ENCODE data around the gene CCDC74A.
"Not testable (repeated sequence)": the region's sequence is repeated elsewhere in the genome, so short reads cannot be mapped to it uniquely, and the experiment has no call there.

DNA sequence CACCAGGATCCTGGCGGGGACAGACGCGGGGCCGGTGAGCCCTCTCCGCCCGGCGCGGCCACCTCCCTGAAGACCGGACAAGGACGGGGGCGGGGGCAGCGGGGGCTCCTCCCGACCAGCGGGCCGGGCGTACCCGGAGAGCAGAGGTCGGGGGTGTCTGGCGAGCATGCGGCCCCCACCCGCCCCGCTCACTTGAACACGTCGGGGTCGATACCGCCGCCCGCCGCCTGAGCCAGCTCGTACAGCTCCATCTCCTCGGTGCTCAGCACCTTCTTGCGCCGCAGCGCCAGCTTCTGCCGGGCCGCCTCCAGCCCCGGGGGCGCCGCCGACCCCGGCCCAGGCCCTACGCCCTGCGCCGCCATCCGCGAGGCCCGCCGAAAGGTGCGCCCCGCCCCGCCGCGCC is 35.7 kb upstream of the CCDC74A start, which contains the start of gene MZT2A:
- TF ChIP-seq, protein P1, sequence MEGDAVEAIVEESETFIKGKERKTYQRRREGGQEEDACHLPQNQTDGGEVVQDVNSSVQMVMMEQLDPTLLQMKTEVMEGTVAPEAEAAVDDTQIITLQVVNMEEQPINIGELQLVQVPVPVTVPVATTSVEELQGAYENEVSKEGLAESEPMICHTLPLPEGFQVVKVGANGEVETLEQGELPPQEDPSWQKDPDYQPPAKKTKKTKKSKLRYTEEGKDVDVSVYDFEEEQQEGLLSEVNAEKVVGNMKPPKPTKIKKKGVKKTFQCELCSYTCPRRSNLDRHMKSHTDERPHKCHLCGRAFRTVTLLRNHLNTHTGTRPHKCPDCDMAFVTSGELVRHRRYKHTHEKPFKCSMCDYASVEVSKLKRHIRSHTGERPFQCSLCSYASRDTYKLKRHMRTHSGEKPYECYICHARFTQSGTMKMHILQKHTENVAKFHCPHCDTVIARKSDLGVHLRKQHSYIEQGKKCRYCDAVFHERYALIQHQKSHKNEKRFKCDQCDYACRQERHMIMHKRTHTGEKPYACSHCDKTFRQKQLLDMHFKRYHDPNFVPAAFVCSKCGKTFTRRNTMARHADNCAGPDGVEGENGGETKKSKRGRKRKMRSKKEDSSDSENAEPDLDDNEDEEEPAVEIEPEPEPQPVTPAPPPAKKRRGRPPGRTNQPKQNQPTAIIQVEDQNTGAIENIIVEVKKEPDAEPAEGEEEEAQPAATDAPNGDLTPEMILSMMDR (IDR thresholded peaks at IDR 0.05; ENCODE audit: insufficient read depth, low read length), result not testable (repeated sequence)
- TF ChIP-seq REST (IDR thresholded peaks at IDR 0.05; ENCODE audit: insufficient replicate concordance, low read depth), result not testable (repeated sequence)
- 0 out of 2 replicates have a peak, but pooled peaks have one; percentile 32 for TF ChIP-seq POLR2AphosphoS5 (IDR thresholded peaks at IDR 0.05; ENCODE audit: low read depth)

All from HL-60 (cell line).